ENCODE data around the gene C6. TPM values are rescaled to one million over a fixed set of nuclear protein-coding genes. Genes with fewer than 3 reads are reported as not detected.

The C6 gene
- total RNA-seq, 3 donors from 2014 or later, result 1.2 to 113 (median 8.5) TPM

DNA sequence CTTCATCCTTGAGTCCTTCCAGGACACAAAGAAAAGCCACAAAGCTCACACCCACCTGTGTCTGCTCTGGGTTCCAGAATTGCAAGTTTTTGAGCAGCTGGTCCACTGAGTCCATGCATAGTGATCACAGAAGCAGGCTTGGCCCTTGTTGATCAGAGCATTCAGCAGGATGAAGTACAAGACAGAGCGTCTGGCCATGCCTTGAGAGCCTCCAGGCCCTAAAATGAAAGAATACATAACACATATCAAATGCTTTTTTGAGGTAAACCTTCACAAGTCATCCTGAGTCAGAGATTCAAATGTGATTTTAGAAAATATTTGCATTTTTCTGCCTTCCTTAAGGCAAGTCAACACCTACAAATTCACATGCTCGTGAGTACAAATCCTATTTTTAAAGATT, 10.3 kb downstream of the C6 start:
- Histone ChIP-seq H3K36me3 (no peaks in the 10 kb centered on the region), H3K4me1 (no peaks in the 10 kb centered on the region), H3K27ac (no peak overlapping the region), H3K27me3 (no peaks in the 10 kb centered on the region), H3K9me3 (peaks cover 0 to 8% of the 10 kb centered on the region in 2 donors), H3K4me3 (no peak overlapping the region)
- TF ChIP-seq POLR2A (IDR thresholded peaks at IDR 0.05) (no peak), POLR2AphosphoS5 (IDR thresholded peaks at IDR 0.05) (no peak)
- TF ChIP-seq, protein P1, sequence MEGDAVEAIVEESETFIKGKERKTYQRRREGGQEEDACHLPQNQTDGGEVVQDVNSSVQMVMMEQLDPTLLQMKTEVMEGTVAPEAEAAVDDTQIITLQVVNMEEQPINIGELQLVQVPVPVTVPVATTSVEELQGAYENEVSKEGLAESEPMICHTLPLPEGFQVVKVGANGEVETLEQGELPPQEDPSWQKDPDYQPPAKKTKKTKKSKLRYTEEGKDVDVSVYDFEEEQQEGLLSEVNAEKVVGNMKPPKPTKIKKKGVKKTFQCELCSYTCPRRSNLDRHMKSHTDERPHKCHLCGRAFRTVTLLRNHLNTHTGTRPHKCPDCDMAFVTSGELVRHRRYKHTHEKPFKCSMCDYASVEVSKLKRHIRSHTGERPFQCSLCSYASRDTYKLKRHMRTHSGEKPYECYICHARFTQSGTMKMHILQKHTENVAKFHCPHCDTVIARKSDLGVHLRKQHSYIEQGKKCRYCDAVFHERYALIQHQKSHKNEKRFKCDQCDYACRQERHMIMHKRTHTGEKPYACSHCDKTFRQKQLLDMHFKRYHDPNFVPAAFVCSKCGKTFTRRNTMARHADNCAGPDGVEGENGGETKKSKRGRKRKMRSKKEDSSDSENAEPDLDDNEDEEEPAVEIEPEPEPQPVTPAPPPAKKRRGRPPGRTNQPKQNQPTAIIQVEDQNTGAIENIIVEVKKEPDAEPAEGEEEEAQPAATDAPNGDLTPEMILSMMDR (IDR thresholded peaks at IDR 0.05), result no peak
- intact Hi-C loops (cut with DNase I; ENCODE audit: low total_unique reads), result no loop called here
- no peak for DNase-seq (ENCODE audit: low spot score in 2 of 2)

DNA sequence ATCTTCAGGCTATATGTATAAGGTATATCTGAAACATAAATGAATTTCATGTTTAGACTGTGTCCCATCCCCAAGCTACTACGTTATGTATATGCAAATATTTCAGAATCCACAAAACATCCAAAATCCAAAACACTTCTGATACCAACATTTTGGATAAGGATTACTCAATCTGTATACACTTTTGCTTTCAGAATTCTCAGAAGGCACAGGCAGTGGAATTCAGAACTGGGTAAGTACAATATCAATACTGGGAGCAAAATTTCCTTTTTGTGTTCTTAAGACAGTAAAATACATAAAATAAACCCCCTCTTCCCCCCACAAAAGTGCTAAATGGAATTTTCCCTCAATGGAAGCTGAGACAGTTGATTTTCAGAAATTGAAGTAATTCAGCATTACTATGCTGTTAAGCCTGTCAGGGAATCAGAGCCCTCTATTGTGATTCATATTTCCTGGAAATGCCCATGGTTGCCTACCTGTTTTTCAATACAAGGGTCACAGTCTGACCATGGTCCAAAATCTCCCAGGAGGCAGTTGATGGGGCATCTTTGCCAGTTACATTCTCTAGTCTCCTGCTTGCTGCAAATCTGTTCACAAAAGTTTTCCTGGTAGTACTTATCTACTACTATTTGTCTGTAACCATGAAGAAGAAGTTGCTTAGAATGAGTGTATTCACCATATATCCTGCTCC, 12.1 kb downstream of the C6 start:
- no peak for DNase-seq (ENCODE audit: low spot score in 2 of 2)
- Histone ChIP-seq H3K27me3 (no peaks in the 10 kb centered on the region), H3K4me3 (no peak overlapping the region), H3K36me3 (no peaks in the 10 kb centered on the region), H3K27ac (no peak overlapping the region), H3K4me1 (no peaks in the 10 kb centered on the region), H3K9me3 (peaks cover 0 to 8% of the 10 kb centered on the region in 2 donors)
- TF ChIP-seq POLR2AphosphoS5 (IDR thresholded peaks at IDR 0.05) (no peak), POLR2A (IDR thresholded peaks at IDR 0.05) (no peak)
- TF ChIP-seq, protein P1 (IDR thresholded peaks at IDR 0.05), result no peak
- intact Hi-C loops (cut with DNase I; ENCODE audit: low total_unique reads), result no loop called here

DNA sequence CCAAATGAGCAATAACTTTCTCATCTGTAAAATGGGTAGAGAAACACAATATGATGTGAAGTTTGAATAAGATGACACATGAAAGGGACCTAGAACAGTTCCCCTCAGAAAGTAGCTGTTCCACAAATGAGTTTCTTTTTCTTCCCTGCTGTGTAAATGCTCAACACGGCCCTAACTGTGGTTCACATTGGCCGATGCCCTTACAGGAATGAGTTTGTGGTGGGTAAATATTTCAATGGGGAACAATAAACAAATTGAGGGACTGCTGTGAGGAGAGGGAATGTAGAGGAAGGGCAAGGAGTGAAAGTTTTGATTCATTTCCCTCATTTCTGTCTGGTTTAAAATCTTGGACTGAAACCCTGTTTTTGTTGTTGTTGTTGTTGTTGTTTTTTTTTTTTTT, 12.8 kb downstream of the C6 start:
- no peak for DNase-seq (ENCODE audit: low spot score in 2 of 2)
- Histone ChIP-seq H3K9me3 (peaks cover 0 to 6% of the 10 kb centered on the region in 2 donors), H3K36me3 (no peaks in the 10 kb centered on the region), H3K4me3 (no peak overlapping the region), H3K27me3 (no peaks in the 10 kb centered on the region), H3K4me1 (no peaks in the 10 kb centered on the region), H3K27ac (no peak overlapping the region)
- intact Hi-C loops (cut with DNase I; ENCODE audit: low total_unique reads), result no loop called here
- TF ChIP-seq POLR2AphosphoS5 (IDR thresholded peaks at IDR 0.05) (no peak), POLR2A (IDR thresholded peaks at IDR 0.05) (no peak)
- TF ChIP-seq, protein P1 (IDR thresholded peaks at IDR 0.05), result no peak

DNA sequence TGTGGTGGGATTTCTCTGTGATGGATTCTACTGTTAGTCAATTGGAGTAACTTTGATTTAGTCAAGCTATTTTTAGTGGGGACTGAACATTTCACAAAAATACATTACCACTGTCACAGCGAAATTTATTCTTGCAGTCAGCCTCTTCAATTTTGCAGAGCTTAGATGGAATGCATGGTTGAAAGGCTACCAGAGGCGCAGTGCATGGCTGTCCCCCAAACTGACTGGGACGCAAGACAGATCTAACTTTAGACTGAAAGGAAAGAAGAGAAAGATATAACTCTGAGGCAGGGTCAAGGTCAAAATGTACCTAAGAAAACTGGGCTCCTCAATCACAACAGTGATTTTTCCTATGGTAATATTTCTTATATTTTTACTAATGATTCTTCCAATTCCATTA, 13.7 kb downstream of the C6 start:
- DNase-seq (ENCODE audit: low spot score in 2 of 2), result no peak
- H3K27me3 ChIP-seq, result no peaks in the 10 kb centered on the region
- intact Hi-C loops (cut with DNase I; ENCODE audit: low total_unique reads), result no loop called here

DNA sequence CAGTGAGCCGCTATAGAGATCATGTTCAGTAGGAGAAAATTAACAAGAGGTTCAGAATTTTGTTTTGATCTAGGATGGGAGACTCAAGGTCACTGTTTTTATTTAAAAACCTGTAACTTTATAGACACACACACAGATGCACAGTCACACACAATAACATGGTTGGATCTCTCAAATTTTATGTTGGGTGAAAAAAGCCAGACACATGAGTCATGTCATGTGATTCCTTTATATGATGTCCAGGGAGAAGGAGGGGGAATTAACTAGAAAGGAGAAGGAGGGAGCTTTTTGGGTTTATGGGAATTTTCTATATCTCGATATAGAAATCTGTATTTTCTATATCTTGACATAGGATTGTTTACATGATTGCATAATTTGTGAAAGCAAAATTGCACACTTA, 17.1 kb downstream of the C6 start:
- no peak for DNase-seq (ENCODE audit: low spot score in 2 of 2)
- H3K36me3 ChIP-seq, result no peaks in the 10 kb centered on the region
- H3K9me3 ChIP-seq, result no peaks in the 10 kb centered on the region
- intact Hi-C loops (cut with DNase I; ENCODE audit: low total_unique reads), result no loop called here
- no peak overlapping the region for H3K4me3 ChIP-seq
- H3K27ac ChIP-seq, result no peak overlapping the region
- no peaks in the 10 kb centered on the region for H3K4me1 ChIP-seq
- TF ChIP-seq POLR2A (IDR thresholded peaks at IDR 0.05), result no peak
- no peak for TF ChIP-seq POLR2AphosphoS5 (IDR thresholded peaks at IDR 0.05)
- TF ChIP-seq, protein P1 (IDR thresholded peaks at IDR 0.05), result no peak
- H3K27me3 ChIP-seq, result no peaks in the 10 kb centered on the region

More for the DNA sequence above, 13.7 kb downstream of the C6 start:
- Histone ChIP-seq H3K4me3 (no peak overlapping the region), H3K27ac (no peak overlapping the region), H3K9me3 (no peaks in the 10 kb centered on the region), H3K36me3 (no peaks in the 10 kb centered on the region), H3K4me1 (no peaks in the 10 kb centered on the region)
- TF ChIP-seq POLR2A (IDR thresholded peaks at IDR 0.05) (no peak), POLR2AphosphoS5 (IDR thresholded peaks at IDR 0.05) (no peak)
- TF ChIP-seq, protein P1 (IDR thresholded peaks at IDR 0.05), result no peak
